BJ (cell line): Measurements from ENCODE around the gene NUDT21. TPM values are rescaled to one million over a fixed set of nuclear protein-coding genes. Genes with fewer than 3 reads are reported as not detected.
"Not testable (repeated sequence)": the region's sequence is repeated elsewhere in the genome, so short reads cannot be mapped to it uniquely, and the experiment has no call there.

Experiments used
- CTCF ChIA-PET: fragments of 350-600 bp; formaldehyde crosslinking; extraction: SDS; loops from one replicate; lab custom pipeline; 2021; ENCODE audit warnings: antibody characterized with exemption, inconsistent platforms; lab: Yijun Ruan, JAX
- POLR2A ChIA-PET: fragments of 300-600 bp; sonication (Branson Sonifier 250); formaldehyde crosslinking; extraction: SDS; loops from one replicate; lab custom pipeline; 2021; ENCODE audit warnings: antibody characterized with exemption; lab: Charles Lee
- DNase-seq: peaks from one replicate; pipeline ENCODE4 v3.0.0-alpha.2; 2011; ENCODE audit warnings: low read depth
- H3K27me3 ChIP-seq: 2 replicates; pipeline ENCODE4 v1.6.0; 2011; ENCODE audit warnings: low read length; ENCODE audit not compliant: control insufficient read depth, insufficient read depth
- H3K36me3 ChIP-seq: 2 replicates; pipeline ENCODE4 v1.5.1; 2011; ENCODE audit warnings: low read length; ENCODE audit not compliant: control insufficient read depth, insufficient read depth
- H3K4me3 ChIP-seq: 2 replicates; pipeline ENCODE4 v1.5.1; 2011; ENCODE audit warnings: low read depth, mild to moderate bottlenecking, control low read depth, low read length
- CTCF ChIP-seq: IDR thresholded peaks from 2 replicates; pipeline ENCODE4 v1.5.1; 2011; ENCODE audit warnings: low read depth, mild to moderate bottlenecking, control low read depth, inconsistent platforms, low read length, moderate library complexity; ENCODE audit not compliant: insufficient read depth
- polyA plus RNA-seq: library from polyadenylated mRNA; depleted of rRNA; stranded (reverse); fragments of >200 nt; gene quantifications from 2 replicates; pipeline ENCODE4 v1.2.3, GENCODE V29; 2011

The NUDT21 gene
- polyA plus RNA-seq, 1 experiment: 78.8 TPM

GRCh38 chr16:56388209-56388608 is 62.9 kb downstream of the NUDT21 start:
- ChIA-PET CTCF (interaction anchor here (1.3 kb wide), 1 partner anchor 56 kb away, joined by 3 read pairs; no protein-coding TSS in a partner anchor), POLR2A (no interaction called here)
- H3K36me3 ChIP-seq: peaks cover 4% of the 10 kb centered on the region
- no peak for DNase-seq
- TF ChIP-seq CTCF: no peak
- no peak overlapping the region for H3K4me3 ChIP-seq
- no peaks in the 10 kb centered on the region for H3K27me3 ChIP-seq

GRCh38 chr16:56387396-56387795 is 63.7 kb downstream of the NUDT21 start:
- TF ChIP-seq CTCF: no peak
- H3K36me3 ChIP-seq: peaks cover 4% of the 10 kb centered on the region
- ChIA-PET POLR2A (no interaction called here), CTCF (interaction anchor here (1.3 kb wide), 1 partner anchor 55 kb away, joined by 3 read pairs; no protein-coding TSS in a partner anchor)
- no peaks in the 10 kb centered on the region for H3K27me3 ChIP-seq
- DNase-seq: no peak
- no peak overlapping the region for H3K4me3 ChIP-seq

GRCh38 chr16:56384074-56384721 is 66.9 kb downstream of the NUDT21 start:
- no peak for TF ChIP-seq CTCF
- CTCF ChIA-PET: interaction anchor here (0.6 kb wide), 1 partner anchor 13 kb away, joined by 3 read pairs; no protein-coding TSS in a partner anchor
- POLR2A ChIA-PET: no interaction called here
- Histone ChIP-seq H3K27me3 (no peaks in the 10 kb centered on the region), H3K4me3 (no peak overlapping the region), H3K36me3 (peaks cover 8% of the 10 kb centered on the region)
- no peak for DNase-seq

- POLR2A ChIA-PET: no interaction called here
- DNase-seq: no peak
- peaks cover 8% of the 10 kb centered on the region for H3K36me3 ChIP-seq
- no peak overlapping the region for H3K4me3 ChIP-seq
- H3K27me3 ChIP-seq: no peaks in the 10 kb centered on the region
- CTCF ChIA-PET: no interaction called here
- no peak for TF ChIP-seq CTCF
Observed at GRCh38 chr16:56382901-56383355, 68.2 kb downstream of the NUDT21 start.

GRCh38 chr16:56382459-56382858 is 68.7 kb downstream of the NUDT21 start:
- H3K4me3 ChIP-seq: no peak overlapping the region
- no peak for DNase-seq

GRCh38 chr16:56380778-56381485 is 70.2 kb downstream of the NUDT21 start:
- H3K4me3 ChIP-seq, H3K36me3 ChIP-seq, CTCF ChIA-PET, POLR2A ChIA-PET, DNase-seq, H3K27me3 ChIP-seq: not testable (repeated sequence)

More at GRCh38 chr16:56382459-56382858, 68.7 kb downstream of the NUDT21 start:
- POLR2A ChIA-PET: no interaction called here
- no peak for TF ChIP-seq CTCF
- H3K27me3 ChIP-seq: no peaks in the 10 kb centered on the region
- peaks cover 8% of the 10 kb centered on the region for H3K36me3 ChIP-seq
- CTCF ChIA-PET: no interaction called here
